ENCODE measurements around the gene PGM2L1. TPM values are rescaled to one million over a fixed set of nuclear protein-coding genes. Genes with fewer than 3 reads are reported as not detected.

The PGM2L1 gene
- total RNA-seq, 2 donors from 2014 or later: 7.8 to 11.1 TPM

DNA sequence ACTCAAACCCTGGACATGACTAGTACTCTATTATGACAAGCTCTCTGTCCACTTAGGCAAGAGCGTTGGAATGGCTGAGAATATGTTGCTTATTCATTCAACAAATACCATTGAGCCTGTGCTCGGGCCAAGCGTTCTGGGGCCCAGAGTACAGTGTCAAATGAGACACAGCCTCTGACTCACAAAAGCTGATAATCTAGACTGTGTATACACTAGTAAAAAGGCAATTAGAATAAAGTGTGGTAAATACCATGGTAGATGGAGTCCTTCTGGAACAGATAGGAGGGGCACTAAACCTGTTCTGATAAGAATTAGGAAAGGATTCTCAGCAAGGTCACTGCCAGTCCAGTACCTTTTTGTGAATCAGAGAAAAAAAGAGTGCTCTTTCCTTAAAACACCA is 44.4 kb upstream of the PGM2L1 start:
- no peaks in the 10 kb centered on the region for H3K9me3 ChIP-seq
- H3K27ac ChIP-seq: peak overlapping the region; percentile 33
- intact Hi-C loops (cut with DNase I): no loop called here
- H3K36me3 ChIP-seq: no peaks in the 10 kb centered on the region
- H3K9ac ChIP-seq (ENCODE audit: low read depth in 2 of 2, low read length in 2 of 2): peak overlapping the region in 1 of 2 donors; percentile 70
- H3K4me1 ChIP-seq: peaks cover 8% of the 10 kb centered on the region
- DNase-seq: no peak
- TF ChIP-seq, protein P1, sequence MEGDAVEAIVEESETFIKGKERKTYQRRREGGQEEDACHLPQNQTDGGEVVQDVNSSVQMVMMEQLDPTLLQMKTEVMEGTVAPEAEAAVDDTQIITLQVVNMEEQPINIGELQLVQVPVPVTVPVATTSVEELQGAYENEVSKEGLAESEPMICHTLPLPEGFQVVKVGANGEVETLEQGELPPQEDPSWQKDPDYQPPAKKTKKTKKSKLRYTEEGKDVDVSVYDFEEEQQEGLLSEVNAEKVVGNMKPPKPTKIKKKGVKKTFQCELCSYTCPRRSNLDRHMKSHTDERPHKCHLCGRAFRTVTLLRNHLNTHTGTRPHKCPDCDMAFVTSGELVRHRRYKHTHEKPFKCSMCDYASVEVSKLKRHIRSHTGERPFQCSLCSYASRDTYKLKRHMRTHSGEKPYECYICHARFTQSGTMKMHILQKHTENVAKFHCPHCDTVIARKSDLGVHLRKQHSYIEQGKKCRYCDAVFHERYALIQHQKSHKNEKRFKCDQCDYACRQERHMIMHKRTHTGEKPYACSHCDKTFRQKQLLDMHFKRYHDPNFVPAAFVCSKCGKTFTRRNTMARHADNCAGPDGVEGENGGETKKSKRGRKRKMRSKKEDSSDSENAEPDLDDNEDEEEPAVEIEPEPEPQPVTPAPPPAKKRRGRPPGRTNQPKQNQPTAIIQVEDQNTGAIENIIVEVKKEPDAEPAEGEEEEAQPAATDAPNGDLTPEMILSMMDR (IDR thresholded peaks at IDR 0.05): no peak
- no peaks in the 10 kb centered on the region for H3K27me3 ChIP-seq
- H3K4me3 ChIP-seq: no peak overlapping the region

DNA sequence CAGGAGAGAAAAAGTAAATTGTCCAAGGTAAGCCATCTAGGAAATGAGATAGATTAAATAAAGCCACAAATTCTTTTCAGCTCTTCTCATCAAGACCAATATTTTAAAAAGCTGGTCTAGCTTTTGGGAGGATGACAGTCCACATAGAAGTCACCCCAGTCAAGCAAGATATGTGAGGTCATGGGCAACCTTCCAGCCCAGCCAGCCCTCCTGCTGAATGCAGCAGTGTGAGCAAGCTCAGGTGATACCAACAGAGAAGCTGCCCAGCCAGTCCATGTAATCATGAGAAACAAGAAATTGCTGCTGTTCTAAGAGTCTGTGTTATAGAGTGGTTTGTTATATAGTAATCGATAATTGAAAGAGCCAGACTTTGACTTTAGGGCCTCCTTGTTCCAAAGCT is 40.4 kb upstream of the PGM2L1 start:
- Histone ChIP-seq H3K27ac (no peak overlapping the region), H3K9me3 (no peaks in the 10 kb centered on the region), H3K27me3 (no peaks in the 10 kb centered on the region), H3K4me3 (no peak overlapping the region), H3K9ac (ENCODE audit: low read depth in 2 of 2, low read length in 2 of 2) (no peak overlapping the region), H3K4me1 (peaks cover 10% of the 10 kb centered on the region), H3K36me3 (no peaks in the 10 kb centered on the region)
- intact Hi-C loops (cut with DNase I): no loop called here
- no peak for DNase-seq
- TF ChIP-seq, protein P1 (IDR thresholded peaks at IDR 0.05): no peak

DNA sequence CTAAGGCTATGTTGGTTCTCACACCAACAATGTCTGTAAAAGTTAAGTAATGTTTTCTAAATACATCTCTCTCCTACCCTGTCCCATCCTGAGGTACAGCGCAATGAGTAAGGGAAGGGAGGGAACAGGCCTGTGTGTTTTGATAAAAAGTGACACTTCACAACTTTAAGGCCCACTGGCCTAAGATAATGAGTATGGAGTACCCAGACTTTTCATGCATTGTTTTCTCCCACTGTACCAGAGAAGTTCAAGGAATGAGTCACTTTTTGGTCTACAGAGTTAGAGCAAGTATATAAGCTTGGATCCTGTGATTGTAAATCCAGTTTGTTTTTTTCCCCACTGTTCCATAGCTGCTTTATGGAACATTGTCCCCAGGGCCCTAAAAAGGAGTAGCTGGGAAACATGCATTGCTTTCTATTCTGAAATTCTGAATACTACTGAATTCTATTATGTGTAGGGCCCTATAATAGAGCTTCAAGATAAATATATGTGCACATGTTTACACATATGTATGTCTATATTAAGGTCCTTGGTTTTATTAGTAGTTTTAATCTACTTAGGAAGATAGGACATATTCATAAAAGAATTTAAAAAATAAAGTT is 39.3 kb upstream of the PGM2L1 start:
- Histone ChIP-seq H3K4me3 (no peak overlapping the region), H3K9me3 (no peaks in the 10 kb centered on the region), H3K4me1 (peaks cover 7% of the 10 kb centered on the region), H3K9ac (ENCODE audit: low read depth in 2 of 2, low read length in 2 of 2) (no peak overlapping the region), H3K27me3 (no peaks in the 10 kb centered on the region), H3K27ac (peak overlapping the region; percentile 51), H3K36me3 (no peaks in the 10 kb centered on the region)
- intact Hi-C loops (cut with DNase I): no loop called here
- no peak for DNase-seq
- TF ChIP-seq, protein P1 (IDR thresholded peaks at IDR 0.05): no peak

DNA sequence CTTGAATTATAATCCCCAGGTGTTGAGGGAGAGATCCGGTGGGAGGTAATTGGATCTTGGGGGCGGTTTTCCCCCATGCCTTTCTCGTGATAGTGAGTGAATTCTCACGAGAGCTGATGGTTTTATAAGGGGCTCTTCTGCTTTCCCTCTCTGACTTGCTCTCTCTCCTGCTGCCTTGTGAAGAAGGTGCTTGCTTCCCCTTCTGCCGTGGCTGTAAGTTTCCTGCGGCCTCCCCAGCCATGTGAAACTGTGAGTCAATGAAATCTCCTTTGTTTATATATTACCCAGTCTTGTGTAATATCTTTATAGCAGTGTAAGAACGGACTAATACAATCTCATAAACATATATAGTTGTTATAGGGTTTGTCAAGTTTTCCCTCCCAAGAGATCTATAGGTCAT is 36.3 kb upstream of the PGM2L1 start:
- H3K4me3 ChIP-seq: no peak overlapping the region
- H3K9me3 ChIP-seq: no peaks in the 10 kb centered on the region
- H3K27me3 ChIP-seq: no peaks in the 10 kb centered on the region
- no peaks in the 10 kb centered on the region for H3K36me3 ChIP-seq
- intact Hi-C loops (cut with DNase I): no loop called here
- DNase-seq: no peak
- TF ChIP-seq, protein P1 (IDR thresholded peaks at IDR 0.05): no peak
- peaks cover 3% of the 10 kb centered on the region for H3K4me1 ChIP-seq
- H3K27ac ChIP-seq: no peak overlapping the region
- H3K9ac ChIP-seq (ENCODE audit: low read depth in 2 of 2, low read length in 2 of 2): no peak overlapping the region

DNA sequence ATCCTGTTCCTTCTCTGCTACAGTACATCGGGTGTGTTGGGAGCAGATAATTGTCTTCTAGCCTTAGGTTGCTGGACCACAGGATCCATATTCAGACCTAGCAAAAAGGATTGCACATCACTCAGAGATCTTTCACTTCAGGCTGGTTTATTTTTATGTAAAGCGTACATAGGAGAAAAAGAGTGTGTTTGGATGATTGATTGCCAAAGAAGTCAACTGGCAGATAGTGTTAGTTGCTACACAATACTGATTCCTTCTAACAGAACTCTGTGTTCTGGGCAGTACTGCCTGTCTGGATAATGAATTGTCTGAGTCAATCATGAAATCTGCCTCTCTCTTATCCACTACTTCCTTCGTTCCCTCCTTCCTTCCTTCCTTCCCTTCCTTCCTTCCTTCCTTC is 31.0 kb upstream of the PGM2L1 start:
- intact Hi-C loops (cut with DNase I): no loop called here
- DNase-seq: no peak

More for the DNA sequence above, 31.0 kb upstream of the PGM2L1 start:
- no peaks in the 10 kb centered on the region for H3K36me3 ChIP-seq
- H3K4me3 ChIP-seq: no peak overlapping the region
- no peak overlapping the region for H3K9ac ChIP-seq (ENCODE audit: low read depth in 2 of 2, low read length in 2 of 2)
- no peaks in the 10 kb centered on the region for H3K4me1 ChIP-seq
- no peaks in the 10 kb centered on the region for H3K27me3 ChIP-seq
- H3K9me3 ChIP-seq: no peaks in the 10 kb centered on the region
- H3K27ac ChIP-seq: no peak overlapping the region
- TF ChIP-seq, protein P1 (IDR thresholded peaks at IDR 0.05): no peak
